Thoracic aorta endothelial cell (primary cell): ENCODE results near the gene MAGI1. TPM values are rescaled to one million over a fixed set of nuclear protein-coding genes. Genes with fewer than 3 reads are reported as not detected.

Experiments used
- small RNA-seq: library from RNA; depleted of rRNA; stranded (forward); fragments of <200 nt; gene quantifications from one replicate; pipeline ENCODE3, GENCODE V24; 2012
- total RNA-seq: library from RNA; depleted of rRNA; stranded (reverse); fragments of >200 nt; gene quantifications from 2 replicates; pipeline ENCODE4 v1.2.3, GENCODE V29; 2012

MAGI1 gene
- total RNA-seq = 34.3 and 47.1 TPM in 2 replicates

DNA sequence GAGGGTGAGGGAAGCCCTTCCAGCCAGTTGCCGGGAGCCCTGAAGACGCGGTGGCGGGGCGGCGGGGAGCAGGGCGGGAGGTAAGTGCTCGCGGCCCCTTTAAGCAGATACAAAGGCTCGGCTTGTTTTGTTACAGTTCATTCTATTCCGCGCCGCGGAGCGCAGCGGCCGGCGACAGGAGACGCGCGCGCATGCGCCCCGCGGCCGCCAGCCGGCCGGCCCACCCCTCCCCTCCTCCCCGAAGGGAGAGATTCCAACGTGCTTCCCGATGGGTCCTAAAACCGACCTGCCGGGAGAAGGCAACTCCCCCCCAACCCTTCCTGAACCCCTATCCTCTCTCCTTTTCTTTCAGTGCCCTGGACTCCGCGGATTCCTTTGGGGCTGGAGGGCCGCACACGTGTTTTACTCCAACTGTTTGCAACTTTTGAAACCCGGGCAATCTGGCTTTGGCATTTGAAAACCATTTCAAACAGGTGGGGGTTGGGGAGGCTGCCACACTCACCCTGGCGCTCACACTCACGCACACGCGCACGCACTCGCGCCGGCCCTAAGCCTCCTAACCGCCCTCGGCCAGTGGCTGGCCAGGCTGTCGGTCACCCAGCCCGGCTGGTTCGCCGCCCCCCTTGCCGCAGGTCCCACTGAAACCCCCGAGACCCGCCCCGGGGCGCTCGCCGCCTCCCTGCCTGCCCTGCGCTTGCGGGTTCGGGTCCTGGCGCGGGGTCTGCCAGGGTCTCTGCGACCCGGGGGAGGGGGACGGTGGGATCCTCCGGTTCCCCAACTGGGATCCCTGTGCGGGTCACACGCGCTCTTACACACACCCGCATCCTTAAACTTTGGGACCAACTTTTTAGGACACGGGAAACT, at the start of gene MAGI1:
Gene MAGI1, minus strand, starts transcription at position 193 of the 864 bp plus-strand sequence. CDS start 610 bp downstream, outside the sequence.

Small RNAs within 50 kb of the gene (small RNA-seq; reads per million reads assigned to genes)
- not detected for gene RF00019

Other genes starting within 250 kb of the MAGI1 start
- 14.9 and 15.2 TPM in 2 replicates for gene SLC25A26, start 182.1 kb upstream of the MAGI1 start, total RNA-seq